H1 (cell line): ENCODE measurements around the gene CHST8.

Experiments used
- ASH2L ChIP-seq: fragments of 200-600, 300-600 bp; sonication (generic); IDR thresholded peaks from one replicate; pipeline ENCODE4 v1.7.1; 2017; ENCODE audit warnings: low read length
- JUND ChIP-seq: IDR thresholded peaks from 2 replicates; pipeline ENCODE4 v1.6.1; 2011; ENCODE audit warnings: mild to moderate bottlenecking, improper control_type of control experiment, low read length
- POLR2A ChIP-seq, 2 experiments: IDR thresholded peaks; 1 replicate in 1 of 2; 2 replicates in 1 of 2; pipeline ENCODE4 v1.6.1; 2011; ENCODE audit warnings: low read depth in 2 of 2, low read length in 2 of 2, mild to moderate bottlenecking in 2 of 2; ENCODE audit errors: control extremely low read depth in 1 of 2
- SIRT6 ChIP-seq: IDR thresholded peaks from one replicate; pipeline ENCODE4 v1.7.1; 2012; ENCODE audit warnings: low read length, inconsistent platforms
- TF ChIP-seq, protein P1 (sequence below), 3 experiments: IDR thresholded peaks; 1 replicate in 2 of 3; 2 replicates in 1 of 3; pipeline versions ENCODE4 v1.5.1 to v1.6.1; 2011; ENCODE audit warnings: low read length in 3 of 3, mild to moderate bottlenecking in 3 of 3, inconsistent platforms in 2 of 3, low read depth in 1 of 3, moderate library complexity in 1 of 3; ENCODE audit not compliant: insufficient read depth in 1 of 3; ENCODE audit errors: control extremely low read depth in 1 of 3

GRCh38 chr19:33616346-33616745 is 5.4 kb upstream of the CHST8 start:
- TF ChIP-seq SIRT6 = no peak
- no peak for TF ChIP-seq JUND
- TF ChIP-seq, protein P1, sequence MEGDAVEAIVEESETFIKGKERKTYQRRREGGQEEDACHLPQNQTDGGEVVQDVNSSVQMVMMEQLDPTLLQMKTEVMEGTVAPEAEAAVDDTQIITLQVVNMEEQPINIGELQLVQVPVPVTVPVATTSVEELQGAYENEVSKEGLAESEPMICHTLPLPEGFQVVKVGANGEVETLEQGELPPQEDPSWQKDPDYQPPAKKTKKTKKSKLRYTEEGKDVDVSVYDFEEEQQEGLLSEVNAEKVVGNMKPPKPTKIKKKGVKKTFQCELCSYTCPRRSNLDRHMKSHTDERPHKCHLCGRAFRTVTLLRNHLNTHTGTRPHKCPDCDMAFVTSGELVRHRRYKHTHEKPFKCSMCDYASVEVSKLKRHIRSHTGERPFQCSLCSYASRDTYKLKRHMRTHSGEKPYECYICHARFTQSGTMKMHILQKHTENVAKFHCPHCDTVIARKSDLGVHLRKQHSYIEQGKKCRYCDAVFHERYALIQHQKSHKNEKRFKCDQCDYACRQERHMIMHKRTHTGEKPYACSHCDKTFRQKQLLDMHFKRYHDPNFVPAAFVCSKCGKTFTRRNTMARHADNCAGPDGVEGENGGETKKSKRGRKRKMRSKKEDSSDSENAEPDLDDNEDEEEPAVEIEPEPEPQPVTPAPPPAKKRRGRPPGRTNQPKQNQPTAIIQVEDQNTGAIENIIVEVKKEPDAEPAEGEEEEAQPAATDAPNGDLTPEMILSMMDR (IDR thresholded peaks at IDR 0.05; ENCODE audit: control extremely low read depth in 1 of 3, insufficient read depth in 1 of 3, low read depth in 1 of 3, low read length in 3 of 3) = no peak
- TF ChIP-seq POLR2A (IDR thresholded peaks at IDR 0.05; ENCODE audit: control extremely low read depth in 1 of 2, low read depth in 2 of 2, low read length in 2 of 2) = no peak
- no peak for TF ChIP-seq ASH2L
